ENCODE results near the gene NCL. TPM values are rescaled to one million over a fixed set of nuclear protein-coding genes. Genes with fewer than 3 reads are reported as not detected.

Gene NCL
- total and polyA plus RNA-seq, 2 of the 13 experiments (the other 11 are each of a cell fraction or from before 2014, with no cell fraction given), result 105 to 779 TPM

DNA sequence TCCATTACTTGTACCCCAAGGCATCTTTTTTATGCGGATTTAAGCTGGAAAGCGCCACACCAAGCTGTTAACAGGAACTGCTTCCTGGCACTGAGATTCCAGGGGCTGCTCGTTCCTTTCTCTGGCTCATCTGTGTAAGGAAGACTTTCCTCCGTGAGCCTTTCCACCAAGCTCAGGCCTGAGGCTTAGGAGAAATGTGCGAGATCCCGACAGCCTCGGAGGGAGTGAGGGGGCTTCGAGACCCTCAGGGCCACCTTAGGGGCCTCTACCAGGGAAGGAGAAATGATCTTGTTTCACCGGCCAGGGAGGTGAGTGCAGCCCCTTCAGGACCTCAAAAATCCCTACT lies 51.7 kb downstream of the NCL start (continued):
- 0 out of 2 replicates have a peak, but pooled peaks have one; percentile 14 for TF ChIP-seq FUBP1 (CRISPR knock-in tag; IDR thresholded peaks at IDR 0.05; ENCODE audit: borderline replicate concordance)
- peak; percentile 34; the same call in 1 of the 2 replicates for TF ChIP-seq ZNF205 (CRISPR knock-in tag; IDR thresholded peaks at IDR 0.05)
- peak; percentile 23 for TF ChIP-seq ZNF687 (CRISPR knock-in tag; IDR thresholded peaks at IDR 0.05)
- no peak for TF ChIP-seq ZNF318 (CRISPR knock-in tag; IDR thresholded peaks at IDR 0.05)
- no peak for TF ChIP-seq RBAK (CRISPR knock-in tag; IDR thresholded peaks at IDR 0.05)
- no peak for TF ChIP-seq MZF1 (CRISPR knock-in tag; IDR thresholded peaks at IDR 0.05; ENCODE audit: borderline replicate concordance)
- TF ChIP-seq, protein P1, sequence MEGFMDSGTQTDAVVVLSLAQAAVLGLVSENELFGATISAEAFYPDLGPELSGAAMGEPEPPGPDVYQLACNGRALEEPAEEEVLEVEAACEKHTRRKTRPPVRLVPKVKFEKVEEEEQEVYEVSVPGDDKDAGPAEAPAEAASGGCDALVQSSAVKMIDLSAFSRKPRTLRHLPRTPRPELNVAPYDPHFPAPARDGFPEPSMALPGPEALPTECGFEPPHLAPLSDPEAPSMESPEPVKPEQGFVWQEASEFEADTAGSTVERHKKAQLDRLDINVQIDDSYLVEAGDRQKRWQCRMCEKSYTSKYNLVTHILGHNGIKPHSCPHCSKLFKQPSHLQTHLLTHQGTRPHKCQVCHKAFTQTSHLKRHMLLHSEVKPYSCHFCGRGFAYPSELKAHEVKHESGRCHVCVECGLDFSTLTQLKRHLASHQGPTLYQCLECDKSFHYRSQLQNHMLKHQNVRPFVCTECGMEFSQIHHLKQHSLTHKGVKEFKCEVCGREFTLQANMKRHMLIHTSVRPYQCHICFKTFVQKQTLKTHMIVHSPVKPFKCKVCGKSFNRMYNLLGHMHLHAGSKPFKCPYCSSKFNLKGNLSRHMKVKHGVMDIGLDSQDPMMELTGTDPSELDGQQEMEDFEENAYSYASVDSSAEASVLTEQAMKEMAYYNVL (CRISPR knock-in tag; IDR thresholded peaks at IDR 0.05; ENCODE audit: borderline replicate concordance), result no peak
- TF ChIP-seq ZNF83 (CRISPR knock-in tag; IDR thresholded peaks at IDR 0.05; ENCODE audit: borderline replicate concordance), result no peak
- peak; percentile 5; the same call in 1 of the 2 replicates for TF ChIP-seq ERF (CRISPR knock-in tag; IDR thresholded peaks at IDR 0.05)
- TF ChIP-seq NFIC (IDR thresholded peaks at IDR 0.05; ENCODE audit: low read length), result no peak
- TF ChIP-seq JUN (CRISPR knock-in tag; IDR thresholded peaks at IDR 0.05), result no peak

All from HepG2 (cell line).